AG04449 (cell line): ENCODE results near the gene CDK16.

Experiments used
- CTCF ChIA-PET: fragments of 350-600 bp; formaldehyde crosslinking; extraction: SDS; loops from one replicate; lab custom pipeline; 2021; ENCODE audit warnings: antibody characterized with exemption; lab: Yijun Ruan, JAX
- POLR2A ChIA-PET: fragments of 400-600, 350-600 bp; formaldehyde crosslinking; extraction: SDS; loops from one replicate; lab custom pipeline; 2020; ENCODE audit warnings: antibody characterized with exemption, inconsistent platforms; lab: Yijun Ruan, JAX
- DNase-seq: peaks from one replicate; pipeline ENCODE4 v3.0.0-alpha.2; 2010; ENCODE audit warnings: low read depth, low spot score
- H3K4me3 ChIP-seq: 2 replicates; pipeline ENCODE4 v1.5.1; 2011; ENCODE audit warnings: low read depth, mild to moderate bottlenecking, control low read depth, low read length
- TF ChIP-seq, protein P1 (sequence below): IDR thresholded peaks from one replicate; pipeline ENCODE4 v1.5.1; 2011; ENCODE audit warnings: mild to moderate bottlenecking, moderate library complexity, low read length, control low read depth, inconsistent platforms; ENCODE audit not compliant: insufficient read depth; ENCODE audit errors: missing control alignments

The CDK16 gene

DNA sequence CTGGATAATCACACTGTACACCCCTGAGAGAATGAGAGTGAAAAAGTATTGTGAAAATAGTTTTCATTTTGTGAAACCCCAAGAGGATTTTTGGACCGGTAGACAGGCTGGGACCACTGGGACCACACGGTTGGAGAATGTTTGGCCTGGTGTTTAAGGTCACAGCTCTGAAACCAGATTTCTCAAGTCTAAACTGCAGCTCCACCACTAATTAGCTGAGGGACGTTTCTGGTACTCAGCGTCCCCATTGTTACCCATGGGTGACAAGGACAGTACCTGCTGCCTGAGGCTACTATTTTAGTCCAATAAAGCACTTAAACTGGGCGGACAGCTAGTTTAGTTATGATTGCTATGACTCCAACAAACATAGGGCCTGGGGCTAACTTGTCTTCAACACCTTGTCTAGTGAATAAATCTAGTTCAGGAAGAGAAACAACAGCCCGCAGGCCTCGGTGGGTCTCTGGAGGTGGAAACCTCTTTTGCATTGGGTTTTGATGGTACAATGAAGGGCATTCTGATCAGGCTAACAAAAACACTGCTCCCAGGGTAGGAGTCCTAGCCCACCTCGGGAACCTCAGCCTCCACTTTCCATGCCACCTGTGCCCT lies 13.8 kb downstream of the CDK16 start:
- CTCF ChIA-PET: no interaction called here
- DNase-seq: no peak
- TF ChIP-seq, protein P1, sequence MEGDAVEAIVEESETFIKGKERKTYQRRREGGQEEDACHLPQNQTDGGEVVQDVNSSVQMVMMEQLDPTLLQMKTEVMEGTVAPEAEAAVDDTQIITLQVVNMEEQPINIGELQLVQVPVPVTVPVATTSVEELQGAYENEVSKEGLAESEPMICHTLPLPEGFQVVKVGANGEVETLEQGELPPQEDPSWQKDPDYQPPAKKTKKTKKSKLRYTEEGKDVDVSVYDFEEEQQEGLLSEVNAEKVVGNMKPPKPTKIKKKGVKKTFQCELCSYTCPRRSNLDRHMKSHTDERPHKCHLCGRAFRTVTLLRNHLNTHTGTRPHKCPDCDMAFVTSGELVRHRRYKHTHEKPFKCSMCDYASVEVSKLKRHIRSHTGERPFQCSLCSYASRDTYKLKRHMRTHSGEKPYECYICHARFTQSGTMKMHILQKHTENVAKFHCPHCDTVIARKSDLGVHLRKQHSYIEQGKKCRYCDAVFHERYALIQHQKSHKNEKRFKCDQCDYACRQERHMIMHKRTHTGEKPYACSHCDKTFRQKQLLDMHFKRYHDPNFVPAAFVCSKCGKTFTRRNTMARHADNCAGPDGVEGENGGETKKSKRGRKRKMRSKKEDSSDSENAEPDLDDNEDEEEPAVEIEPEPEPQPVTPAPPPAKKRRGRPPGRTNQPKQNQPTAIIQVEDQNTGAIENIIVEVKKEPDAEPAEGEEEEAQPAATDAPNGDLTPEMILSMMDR: no peak
- H3K4me3 ChIP-seq: peak overlapping the region; percentile 75
- POLR2A ChIA-PET: interaction anchor here (1.0 to 1.7 kb wide), 3 partner anchors 10 to 129 kb away, joined by 3 to 8 read pairs (median 5); partner anchors contain the start of gene CDK16

DNA sequence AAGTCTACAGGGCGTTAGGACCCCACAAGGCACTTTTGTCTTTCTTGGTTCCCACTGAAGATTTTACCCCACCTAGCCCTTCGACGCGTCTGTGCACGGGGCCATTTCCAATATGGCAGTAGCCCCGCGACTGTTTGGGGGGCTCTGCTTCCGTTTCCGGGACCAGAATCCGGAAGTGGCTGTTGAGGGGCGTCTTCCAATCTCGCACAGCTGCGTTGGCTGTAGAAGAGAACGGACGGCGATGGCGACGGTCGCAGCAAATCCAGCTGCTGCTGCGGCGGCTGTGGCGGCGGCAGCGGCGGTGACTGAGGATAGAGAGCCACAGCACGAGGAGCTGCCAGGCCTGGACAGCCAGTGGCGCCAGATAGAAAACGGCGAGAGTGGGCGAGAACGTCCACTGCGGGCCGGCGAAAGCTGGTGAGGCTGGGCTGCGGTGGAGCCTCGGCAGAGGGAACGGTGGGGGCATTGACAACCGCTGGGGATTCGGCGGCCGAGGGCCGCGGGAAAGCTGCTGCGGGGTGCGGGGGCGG lies 14.4 kb downstream of the CDK16 start, which contains the start of gene USP11:
Gene USP11 (plus strand): TSS at position 207 of the 530 bp plus-strand sequence. CDS start 35 bp downstream, at position 242.
- no peak for DNase-seq
- H3K4me3 ChIP-seq: peak within 1 kb of the TSS; percentile 75
- ChIA-PET CTCF (interaction anchor here (1.1 kb wide), 1 partner anchor 79 kb away, joined by 3 read pairs; no protein-coding TSS in a partner anchor), POLR2A (interaction anchor here (1.0 to 1.7 kb wide), 4 partner anchors 11 to 129 kb away, joined by 3 to 8 read pairs (median 4); partner anchors contain the start of gene CDK16)
- TF ChIP-seq, protein P1: no peak

DNA sequence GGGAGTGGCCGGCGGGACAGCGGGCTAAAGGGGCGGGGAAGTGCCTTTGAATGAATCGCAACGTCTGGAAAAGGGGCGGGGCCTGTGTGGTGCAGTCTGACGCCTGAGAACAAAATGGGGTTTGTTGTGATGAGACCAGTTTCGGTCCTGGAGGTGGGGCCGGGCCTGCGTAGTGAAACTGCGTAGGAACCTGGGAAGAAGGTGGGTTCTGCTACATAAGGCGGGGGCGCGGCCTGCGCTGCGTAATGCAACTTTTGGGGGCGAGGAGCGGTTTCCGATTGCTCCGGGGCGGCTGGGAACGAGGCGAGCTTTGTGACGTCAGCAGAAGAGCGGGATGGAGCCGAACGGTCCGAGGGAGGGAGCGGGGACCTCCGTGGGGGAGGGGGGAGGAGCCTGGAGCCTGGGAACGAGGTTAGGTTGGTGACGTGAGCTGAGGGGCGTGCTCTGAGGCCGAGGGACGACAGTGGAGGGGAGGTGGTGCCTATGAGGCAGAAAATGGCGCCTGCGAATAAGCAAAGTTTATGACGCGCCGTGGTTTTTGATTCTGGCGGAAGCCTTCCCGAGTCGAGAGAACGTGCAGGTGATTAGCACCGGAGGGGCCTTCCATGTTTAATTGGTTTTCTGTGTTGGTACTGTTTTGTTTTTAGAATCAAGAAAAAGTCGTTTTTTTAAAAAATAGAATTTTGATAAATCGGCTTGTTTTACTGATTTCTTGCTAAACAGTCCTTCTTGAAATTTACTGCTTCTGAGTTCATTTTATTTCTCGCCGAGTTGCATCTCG lies 15.0 kb downstream of the CDK16 start:
- H3K4me3 ChIP-seq: peak overlapping the region; percentile 75
- DNase-seq: peak; percentile 85
- ChIA-PET POLR2A (interaction anchor here (1.0 to 1.7 kb wide), 4 partner anchors 12 to 128 kb away, joined by 3 to 8 read pairs (median 4); partner anchors contain the start of gene CDK16), CTCF (interaction anchor here (1.1 kb wide), 1 partner anchor 78 kb away, joined by 3 read pairs; no protein-coding TSS in a partner anchor)
- TF ChIP-seq, protein P1: no peak

DNA sequence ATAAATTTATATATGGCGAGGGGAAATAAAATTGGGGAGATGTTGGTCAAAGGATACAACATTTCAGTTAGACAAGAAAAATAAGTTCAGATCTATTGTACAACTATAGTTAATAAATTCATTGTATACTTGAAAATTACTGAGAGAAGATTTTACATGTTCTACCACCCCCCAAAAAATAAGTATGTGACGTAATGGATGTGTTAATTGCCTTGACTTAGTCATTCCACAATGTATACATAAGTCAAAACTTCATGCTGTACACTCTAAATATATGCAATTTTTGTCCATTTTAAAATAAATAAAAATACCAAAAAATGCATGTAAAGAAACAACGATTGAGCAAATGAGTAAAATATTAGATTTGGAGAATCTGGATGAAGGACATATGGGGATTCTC lies 16.1 kb downstream of the CDK16 start:
- ChIA-PET CTCF (no interaction called here), POLR2A (no interaction called here)
- TF ChIP-seq, protein P1: no peak
- H3K4me3 ChIP-seq: peak overlapping the region; percentile 75
- DNase-seq: no peak

DNA sequence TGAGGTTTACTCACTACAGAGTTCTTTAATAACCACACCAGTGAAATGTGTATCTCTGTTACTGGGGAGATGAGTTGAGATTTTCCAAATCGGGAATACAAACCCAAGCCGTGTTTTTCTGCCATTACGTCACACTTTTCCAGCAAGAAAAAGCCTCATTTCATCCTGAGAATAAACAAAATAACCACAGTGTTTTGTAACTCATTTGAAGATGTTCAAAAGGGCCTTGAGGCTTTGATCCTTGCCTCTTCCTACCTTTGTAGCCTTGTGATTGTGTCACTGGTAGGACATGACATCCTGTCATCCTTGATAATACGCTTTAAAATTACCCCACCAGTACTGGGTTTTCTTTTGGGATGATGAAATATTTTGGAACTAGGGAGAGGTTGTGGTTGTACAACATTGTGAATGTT lies 17.2 kb downstream of the CDK16 start:
- no peak for DNase-seq
- POLR2A ChIA-PET: no interaction called here
- TF ChIP-seq, protein P1: no peak
- H3K4me3 ChIP-seq: no peak overlapping the region
- CTCF ChIA-PET: no interaction called here
